Hepatocyte (in vitro differentiated cells): ENCODE measurements around the gene AGT. TPM values are rescaled to one million over a fixed set of nuclear protein-coding genes. Genes with fewer than 3 reads are reported as not detected.

Experiments used
- DNase-seq: peaks from one replicate; pipeline ENCODE4 v3.0.0-alpha.2; 2016; ENCODE audit warnings: low spot score
- H2AFZ ChIP-seq: fragments of 200-600 bp; sonication (generic); 2 replicates; pipeline ENCODE4 v1.6.0; 2016; ENCODE audit warnings: antibody characterized with exemption, mild to moderate bottlenecking
- H3K27ac ChIP-seq: fragments of 200-600 bp; sonication (generic); 2 replicates; pipeline ENCODE4 v1.5.1; 2016; ENCODE audit warnings: mild to moderate bottlenecking
- H3K27me3 ChIP-seq: fragments of 200-600 bp; sonication (generic); 2 replicates; pipeline ENCODE4 v1.6.1; 2016
- H3K36me3 ChIP-seq: fragments of 200-600 bp; sonication (generic); replicated peaks from 2 replicates; pipeline ENCODE4 v1.5.1; 2016; ENCODE audit warnings: low read depth; ENCODE audit not compliant: insufficient read depth
- H3K4me1 ChIP-seq: fragments of 200-600 bp; sonication (generic); 2 replicates; pipeline ENCODE4 v1.5.1; 2016; ENCODE audit warnings: mild to moderate bottlenecking, moderate library complexity; ENCODE audit not compliant: insufficient read depth
- H3K4me2 ChIP-seq: fragments of 200-600 bp; sonication (generic); 2 replicates; pipeline ENCODE4 v1.6.0; 2016
- H3K4me3 ChIP-seq: fragments of 200-600 bp; sonication (generic); 2 replicates; pipeline ENCODE4 v1.5.1; 2016; ENCODE audit warnings: mild to moderate bottlenecking
- H3K79me2 ChIP-seq: fragments of 200-600 bp; sonication (generic); 2 replicates; pipeline ENCODE4 v1.6.0; 2017; ENCODE audit warnings: mild to moderate bottlenecking
- H3K9me2 ChIP-seq: fragments of 200-600 bp; sonication (generic); replicated peaks from 2 replicates; pipeline ENCODE4 v1.6.0; 2017; ENCODE audit warnings: mild to moderate bottlenecking; ENCODE audit not compliant: insufficient read depth
- H3K9me3 ChIP-seq: fragments of 200-600 bp; sonication (generic); 2 replicates; pipeline ENCODE4 v1.5.1; 2016; ENCODE audit warnings: low read depth, mild to moderate bottlenecking
- H4K20me1 ChIP-seq: fragments of 200-600 bp; sonication (generic); 2 replicates; pipeline ENCODE4 v1.6.0; 2016; ENCODE audit warnings: mild to moderate bottlenecking; ENCODE audit not compliant: insufficient read depth, poor library complexity, severe bottlenecking
- EZH2 ChIP-seq: fragments of 200-600 bp; sonication (generic); IDR thresholded peaks from 2 replicates; pipeline ENCODE4 v1.6.1; 2016; ENCODE audit warnings: antibody characterized with exemption, mild to moderate bottlenecking, borderline replicate concordance
- EZH2phosphoT487 ChIP-seq: fragments of 200-600 bp; sonication (generic); IDR thresholded peaks from one replicate; pipeline ENCODE4 v1.6.1; 2018; ENCODE audit warnings: antibody characterized with exemption, mild to moderate bottlenecking, low read depth, moderate library complexity; ENCODE audit not compliant: unreplicated experiment, severe bottlenecking
- WGBS: methylation state at CpG from one replicate; pipeline ENCODE4 v1.1.6; 2016; ENCODE audit warnings: low lambda C conversion rate; ENCODE audit errors: missing lambda C conversion rate; 5-methylcytosine and 5-hydroxymethylcytosine counted together
- polyA plus RNA-seq: library from polyadenylated mRNA; unstranded; fragments of >200 nt; fragmentation: Nextera tagmentation; extraction: Ambion mirVana; gene quantifications from 2 replicates; pipeline ENCODE4 v1.2.1, GENCODE V29; 2016
- total RNA-seq: library from RNA; depleted of rRNA; stranded (reverse); fragments of >200 nt; gene quantifications from 2 replicates; pipeline ENCODE4 v1.2.3, GENCODE V29; 2014
- TF ChIP-seq, protein P1 (sequence below): fragments of 200-600 bp; sonication (generic); IDR thresholded peaks from 2 replicates; pipeline ENCODE4 v1.5.1; 2016; ENCODE audit warnings: antibody characterized with exemption, mild to moderate bottlenecking; ENCODE audit not compliant: poor library complexity

The AGT gene
- 476 and 505 TPM in 2 replicates for total RNA-seq
- 455 and 583 TPM in 2 replicates for polyA plus RNA-seq

- H3K27me3 ChIP-seq = no peaks in the 10 kb centered on the region
- WGBS = 31% methylated on average over 24 of the region's 24 CpGs
- H3K4me3 ChIP-seq = no peak within 1 kb of the TSS
- H3K9me3 ChIP-seq = no peaks in the 10 kb centered on the region
- H3K4me1 ChIP-seq = peaks cover 23% of the 10 kb centered on the region
- no peaks in the 10 kb centered on the region for H3K9me2 ChIP-seq
- TF ChIP-seq EZH2 = no peak
- TF ChIP-seq, protein P1, sequence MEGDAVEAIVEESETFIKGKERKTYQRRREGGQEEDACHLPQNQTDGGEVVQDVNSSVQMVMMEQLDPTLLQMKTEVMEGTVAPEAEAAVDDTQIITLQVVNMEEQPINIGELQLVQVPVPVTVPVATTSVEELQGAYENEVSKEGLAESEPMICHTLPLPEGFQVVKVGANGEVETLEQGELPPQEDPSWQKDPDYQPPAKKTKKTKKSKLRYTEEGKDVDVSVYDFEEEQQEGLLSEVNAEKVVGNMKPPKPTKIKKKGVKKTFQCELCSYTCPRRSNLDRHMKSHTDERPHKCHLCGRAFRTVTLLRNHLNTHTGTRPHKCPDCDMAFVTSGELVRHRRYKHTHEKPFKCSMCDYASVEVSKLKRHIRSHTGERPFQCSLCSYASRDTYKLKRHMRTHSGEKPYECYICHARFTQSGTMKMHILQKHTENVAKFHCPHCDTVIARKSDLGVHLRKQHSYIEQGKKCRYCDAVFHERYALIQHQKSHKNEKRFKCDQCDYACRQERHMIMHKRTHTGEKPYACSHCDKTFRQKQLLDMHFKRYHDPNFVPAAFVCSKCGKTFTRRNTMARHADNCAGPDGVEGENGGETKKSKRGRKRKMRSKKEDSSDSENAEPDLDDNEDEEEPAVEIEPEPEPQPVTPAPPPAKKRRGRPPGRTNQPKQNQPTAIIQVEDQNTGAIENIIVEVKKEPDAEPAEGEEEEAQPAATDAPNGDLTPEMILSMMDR = no peak
- no peak for TF ChIP-seq EZH2phosphoT487
- H3K36me3 ChIP-seq = no peaks in the 10 kb centered on the region
- peak within 1 kb of the TSS; percentile 80 for H3K27ac ChIP-seq
- H2AFZ ChIP-seq = no peak within 1 kb of the TSS
- DNase-seq = peak; percentile 77
- H4K20me1 ChIP-seq = no peaks in the 10 kb centered on the region
- peak within 1 kb of the TSS; percentile 55 for H3K4me2 ChIP-seq
- peaks cover 5% of the 10 kb centered on the region for H3K79me2 ChIP-seq
Measured at GRCh38 chr1:230713915-230714764, at the start of gene AGT. AGT (minus strand) TSS chr1:230714122; CDS start chr1:230710823, 3,299 bp downstream.

- Histone ChIP-seq H3K9me2 (no peaks in the 10 kb centered on the region), H3K9me3 (no peaks in the 10 kb centered on the region), H3K4me3 (no peak overlapping the region), H3K4me1 (peaks cover 9% of the 10 kb centered on the region), H3K27me3 (no peaks in the 10 kb centered on the region), H3K27ac (no peak overlapping the region), H2AFZ (no peak overlapping the region), H3K4me2 (no peak overlapping the region), H3K79me2 (no peaks in the 10 kb centered on the region), H4K20me1 (no peaks in the 10 kb centered on the region), H3K36me3 (no peaks in the 10 kb centered on the region)
- WGBS = 91% methylated on average over 8 of the region's 8 CpGs
- TF ChIP-seq EZH2phosphoT487 (no peak), EZH2 (no peak)
- TF ChIP-seq, protein P1 = no peak
- DNase-seq = no peak
Measured at GRCh38 chr1:230761443-230762167, 47.7 kb upstream of the AGT start.

GRCh38 chr1:230760360-230760827 lies 46.5 kb upstream of the AGT start:
- no peak overlapping the region for H2AFZ ChIP-seq

More at GRCh38 chr1:230760360-230760827, 46.5 kb upstream of the AGT start:
- H4K20me1 ChIP-seq = no peaks in the 10 kb centered on the region
- H3K36me3 ChIP-seq = no peaks in the 10 kb centered on the region
- TF ChIP-seq, protein P1 = no peak
- TF ChIP-seq EZH2phosphoT487 (no peak), EZH2 (no peak)
- peak; percentile 45 for DNase-seq
- H3K4me2 ChIP-seq = no peak overlapping the region
- no peaks in the 10 kb centered on the region for H3K27me3 ChIP-seq
- H3K4me3 ChIP-seq = no peak overlapping the region
- peak overlapping the region; percentile 40 for H3K27ac ChIP-seq
- no peaks in the 10 kb centered on the region for H3K79me2 ChIP-seq
- no peaks in the 10 kb centered on the region for H3K9me3 ChIP-seq
- H3K9me2 ChIP-seq = no peaks in the 10 kb centered on the region
- H3K4me1 ChIP-seq = peaks cover 9% of the 10 kb centered on the region
- WGBS = 62% methylated on average over 7 of the region's 7 CpGs
